Mesenteric fat pad (tissue), 1 donor: ENCODE results near the gene NRG3. TPM values are rescaled to one million over a fixed set of nuclear protein-coding genes. Genes with fewer than 3 reads are reported as not detected.

Experiments used
- DNase-seq: peaks from one replicate; pipeline ENCODE4 v3.0.0-alpha.2; 2020; ENCODE audit warnings: low spot score
- total RNA-seq: library from RNA; stranded (reverse); fragmentation: NEBNext Ultra II Directional; extraction: Animal tissue kit (Norgen Biotek cat#: 25700); gene quantifications from one replicate; pipeline ENCODE4 v1.2.1, GENCODE V29; 2021
- donor health status: DM: yes; HTN: yes; CAD: no.

The NRG3 gene
- total RNA-seq, 1 donor from 2014 or later, result 0.19 TPM

- DNase-seq, result no peak
These were observed 335.3 kb downstream of the NRG3 start for GRCh38 chr10:82210331-82210730.

- no peak for DNase-seq
These were observed 336.4 kb downstream of the NRG3 start for GRCh38 chr10:82211346-82211745.

GRCh38 chr10:82212753-82213152, 337.8 kb downstream of the NRG3 start:
- no peak for DNase-seq

GRCh38 chr10:82213784-82214183, 338.8 kb downstream of the NRG3 start:
- DNase-seq, result no peak

- DNase-seq, result no peak
These were observed 346.1 kb downstream of the NRG3 start for GRCh38 chr10:82221056-82221455.

GRCh38 chr10:82221601-82222149, 346.7 kb downstream of the NRG3 start:
- no peak for DNase-seq

GRCh38 chr10:82228701-82229100, 353.7 kb downstream of the NRG3 start:
- DNase-seq, result no peak

GRCh38 chr10:82234173-82234572, 359.2 kb downstream of the NRG3 start:
- DNase-seq, result no peak

- DNase-seq, result no peak
These were observed 361.2 kb downstream of the NRG3 start for GRCh38 chr10:82236084-82236731.

GRCh38 chr10:82238291-82238690, 363.3 kb downstream of the NRG3 start:
- no peak for DNase-seq

- DNase-seq, result no peak
These were observed 365.4 kb downstream of the NRG3 start for GRCh38 chr10:82240408-82240807.

- DNase-seq, result no peak
These were observed 367.8 kb downstream of the NRG3 start for GRCh38 chr10:82242778-82243177.

GRCh38 chr10:82245157-82245556, 370.2 kb downstream of the NRG3 start:
- DNase-seq, result no peak

- no peak for DNase-seq
These were observed 371.0 kb downstream of the NRG3 start for GRCh38 chr10:82245906-82246560.

GRCh38 chr10:82249141-82249540, 374.1 kb downstream of the NRG3 start:
- no peak for DNase-seq

GRCh38 chr10:82251222-82251906, 376.4 kb downstream of the NRG3 start:
- no peak for DNase-seq

GRCh38 chr10:82252081-82252480, 377.1 kb downstream of the NRG3 start:
- DNase-seq, result no peak

- DNase-seq, result no peak
These were observed 379.2 kb downstream of the NRG3 start for GRCh38 chr10:82254237-82254636.

GRCh38 chr10:82256275-82256674, 381.3 kb downstream of the NRG3 start:
- DNase-seq, result no peak

- DNase-seq, result no peak
These were observed 391.4 kb downstream of the NRG3 start for GRCh38 chr10:82266438-82266837.

GRCh38 chr10:82267014-82267413, 392.0 kb downstream of the NRG3 start:
- no peak for DNase-seq

GRCh38 chr10:82267465-82267864, 392.5 kb downstream of the NRG3 start:
- DNase-seq, result no peak
